Neural progenitor cell (in vitro differentiated cells): ENCODE results near the gene ADO. TPM values are rescaled to one million over a fixed set of nuclear protein-coding genes. Genes with fewer than 3 reads are reported as not detected.

Experiments
- DNase-seq: peaks from one replicate; pipeline ENCODE4 v3.0.0-alpha.2; 2016; ENCODE audit warnings: low spot score
- H2AFZ ChIP-seq: fragments of 200-600 bp; sonication (generic); replicated peaks from 2 replicates; pipeline ENCODE4 v1.6.1; 2016; ENCODE audit warnings: antibody characterized with exemption
- H3F3A ChIP-seq: fragments of 200-600 bp; sonication (generic); 2 replicates; pipeline ENCODE4 v1.6.1; 2016; ENCODE audit warnings: antibody characterized with exemption, low read depth
- H3K27ac ChIP-seq: fragments of 200-600 bp; sonication (generic); 2 replicates; pipeline ENCODE4 v1.5.1; 2016; ENCODE audit warnings: mild to moderate bottlenecking
- H3K27me3 ChIP-seq: fragments of 200-600 bp; sonication (generic); 2 replicates; pipeline ENCODE4 v1.6.1; 2016; ENCODE audit warnings: mild to moderate bottlenecking, moderate library complexity
- H3K36me3 ChIP-seq: fragments of 200-600 bp; sonication (generic); 2 replicates; pipeline ENCODE4 v1.5.1; 2016
- H3K4me1 ChIP-seq: fragments of 200-600 bp; sonication (generic); 2 replicates; pipeline ENCODE4 v1.6.1; 2016; ENCODE audit warnings: mixed run types
- H3K4me2 ChIP-seq: fragments of 200-600 bp; sonication (generic); 2 replicates; pipeline ENCODE4 v1.6.1; 2016
- H3K4me3 ChIP-seq: fragments of 200-600 bp; sonication (generic); 2 replicates; pipeline ENCODE4 v1.5.1; 2016
- H3K79me2 ChIP-seq: fragments of 200-600 bp; sonication (generic); 2 replicates; pipeline ENCODE4 v1.6.1; 2016; ENCODE audit warnings: low read depth
- H3K9ac ChIP-seq: fragments of 200-600 bp; sonication (generic); 2 replicates; pipeline ENCODE4 v1.6.1; 2016
- H3K9me3 ChIP-seq: fragments of 200-600 bp; sonication (generic); 2 replicates; pipeline ENCODE4 v1.5.1; 2016; ENCODE audit warnings: low read depth
- H4K20me1 ChIP-seq: fragments of 200-600 bp; sonication (generic); 2 replicates; pipeline ENCODE4 v1.6.1; 2016; ENCODE audit warnings: low read depth
- H3K27ac Mint-ChIP-seq: 3 replicates; pipeline ENCODE4 v1.8.0; 2021; ENCODE audit warnings: mixed read lengths
- H3K27me3 Mint-ChIP-seq: 2 replicates; pipeline ENCODE4 v1.8.0; 2022; ENCODE audit warnings: low read depth, mild to moderate bottlenecking, inconsistent platforms, moderate library complexity, mixed read lengths; ENCODE audit not compliant: insufficient read depth
- H3K36me3 Mint-ChIP-seq: 3 replicates; pipeline ENCODE4 v1.8.0; 2021; ENCODE audit warnings: mixed read lengths
- H3K4me1 Mint-ChIP-seq: 3 replicates; pipeline ENCODE4 v1.8.0; 2021; ENCODE audit warnings: mixed read lengths
- H3K4me3 Mint-ChIP-seq: 3 replicates; pipeline ENCODE4 v1.8.0; 2021; ENCODE audit warnings: mild to moderate bottlenecking, moderate library complexity, mixed read lengths
- H3K9me3 Mint-ChIP-seq: 3 replicates; pipeline ENCODE4 v1.8.0; 2020; ENCODE audit warnings: mixed read lengths
- EZH2 ChIP-seq: fragments of 200-600 bp; sonication (generic); IDR thresholded peaks from 2 replicates; pipeline ENCODE4 v1.6.1; 2017; ENCODE audit warnings: antibody characterized with exemption, mild to moderate bottlenecking, moderate library complexity
- EZH2phosphoT487 ChIP-seq: fragments of 200-600 bp; sonication (generic); IDR thresholded peaks from 2 replicates; pipeline ENCODE4 v1.6.1; 2017; ENCODE audit warnings: antibody characterized with exemption
- total RNA-seq: library from RNA; depleted of rRNA; stranded (reverse); fragments of >200 nt; gene quantifications from 2 replicates; pipeline ENCODE4 v1.2.3, GENCODE V29; 2015; ENCODE audit warnings: low replicate concordance
- TF ChIP-seq, protein P1 (sequence below): fragments of 200-600 bp; sonication (generic); IDR thresholded peaks from 2 replicates; pipeline ENCODE4 v1.5.1; 2017; ENCODE audit warnings: antibody characterized with exemption, mild to moderate bottlenecking

ADO gene
- total RNA-seq, 1 donor from 2014 or later, result 28.1 TPM

DNA sequence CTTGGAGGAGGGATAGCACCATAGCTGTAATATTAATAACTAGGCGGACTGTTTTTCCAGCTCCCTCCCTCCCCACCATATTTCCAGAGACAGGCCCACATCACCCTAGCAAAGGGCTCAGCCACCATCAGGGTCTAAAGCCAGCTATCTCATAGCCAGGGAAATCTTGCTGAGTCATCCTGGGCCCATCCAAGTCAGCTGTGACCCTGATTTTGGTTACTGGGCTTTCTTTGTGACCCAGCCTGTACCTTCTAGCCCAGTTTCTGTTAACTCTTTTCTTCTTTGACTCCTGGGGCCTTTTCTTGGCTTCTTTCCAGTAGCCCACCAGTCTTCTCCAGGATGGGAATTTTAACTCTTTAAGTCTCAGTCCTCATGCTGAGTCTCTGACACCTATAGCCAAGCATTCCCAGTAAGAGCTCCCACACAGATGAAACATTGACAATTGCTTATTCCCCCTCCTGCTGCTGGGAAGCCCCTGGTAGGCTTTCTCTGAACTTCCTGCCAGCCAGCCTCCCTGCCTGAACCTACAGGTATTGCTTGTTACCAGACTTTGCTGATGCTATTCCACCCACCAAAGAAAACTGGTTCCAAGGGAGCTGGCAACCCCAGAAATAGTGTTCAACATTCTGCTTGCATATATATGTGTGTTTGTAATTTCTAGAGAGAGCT is 34.8 kb upstream of the ADO start:
- Histone ChIP-seq H3F3A (no peaks in the 10 kb centered on the region), H3K27ac (no peak overlapping the region), H3K79me2 (no peaks in the 10 kb centered on the region), H3K4me2 (no peak overlapping the region), H2AFZ (peak overlapping the region; percentile 20), H3K4me3 (no peak overlapping the region), H3K27me3 (no peaks in the 10 kb centered on the region), H4K20me1 (no peaks in the 10 kb centered on the region), H3K9ac (no peak overlapping the region), H3K9me3 (no peaks in the 10 kb centered on the region), H3K36me3 (no peaks in the 10 kb centered on the region), H3K4me1 (peaks cover 13% of the 10 kb centered on the region)
- Mint-ChIP-seq H3K27ac (no peak overlapping the region), H3K36me3 (no peaks in the 10 kb centered on the region), H3K27me3 (peaks cover 3% of the 10 kb centered on the region), H3K4me1 (peaks cover 33% of the 10 kb centered on the region), H3K4me3 (no peak overlapping the region), H3K9me3 (no peaks in the 10 kb centered on the region)
- DNase-seq, result no peak
- TF ChIP-seq EZH2 (no peak), EZH2phosphoT487 (no peak)
- TF ChIP-seq, protein P1, sequence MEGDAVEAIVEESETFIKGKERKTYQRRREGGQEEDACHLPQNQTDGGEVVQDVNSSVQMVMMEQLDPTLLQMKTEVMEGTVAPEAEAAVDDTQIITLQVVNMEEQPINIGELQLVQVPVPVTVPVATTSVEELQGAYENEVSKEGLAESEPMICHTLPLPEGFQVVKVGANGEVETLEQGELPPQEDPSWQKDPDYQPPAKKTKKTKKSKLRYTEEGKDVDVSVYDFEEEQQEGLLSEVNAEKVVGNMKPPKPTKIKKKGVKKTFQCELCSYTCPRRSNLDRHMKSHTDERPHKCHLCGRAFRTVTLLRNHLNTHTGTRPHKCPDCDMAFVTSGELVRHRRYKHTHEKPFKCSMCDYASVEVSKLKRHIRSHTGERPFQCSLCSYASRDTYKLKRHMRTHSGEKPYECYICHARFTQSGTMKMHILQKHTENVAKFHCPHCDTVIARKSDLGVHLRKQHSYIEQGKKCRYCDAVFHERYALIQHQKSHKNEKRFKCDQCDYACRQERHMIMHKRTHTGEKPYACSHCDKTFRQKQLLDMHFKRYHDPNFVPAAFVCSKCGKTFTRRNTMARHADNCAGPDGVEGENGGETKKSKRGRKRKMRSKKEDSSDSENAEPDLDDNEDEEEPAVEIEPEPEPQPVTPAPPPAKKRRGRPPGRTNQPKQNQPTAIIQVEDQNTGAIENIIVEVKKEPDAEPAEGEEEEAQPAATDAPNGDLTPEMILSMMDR, result no peak

GRCh38 chr10:62772186-62772974 is 32.1 kb upstream of the ADO start:
- Histone ChIP-seq H3K9me3 (no peaks in the 10 kb centered on the region), H3K79me2 (no peaks in the 10 kb centered on the region), H3K27me3 (no peaks in the 10 kb centered on the region), H3F3A (no peaks in the 10 kb centered on the region), H3K4me3 (no peak overlapping the region), H4K20me1 (no peaks in the 10 kb centered on the region), H3K27ac (no peak overlapping the region), H2AFZ (no peak overlapping the region), H3K4me2 (no peak overlapping the region), H3K36me3 (no peaks in the 10 kb centered on the region), H3K4me1 (peaks cover 13% of the 10 kb centered on the region), H3K9ac (no peak overlapping the region)
- TF ChIP-seq, protein P1, result no peak
- TF ChIP-seq EZH2, result no peak
- no peak for TF ChIP-seq EZH2phosphoT487
- Mint-ChIP-seq H3K36me3 (no peaks in the 10 kb centered on the region), H3K27me3 (peaks cover 5% of the 10 kb centered on the region), H3K27ac (no peak overlapping the region), H3K4me3 (no peak overlapping the region), H3K9me3 (no peaks in the 10 kb centered on the region), H3K4me1 (peaks cover 25% of the 10 kb centered on the region)
- DNase-seq, result no peak

DNA sequence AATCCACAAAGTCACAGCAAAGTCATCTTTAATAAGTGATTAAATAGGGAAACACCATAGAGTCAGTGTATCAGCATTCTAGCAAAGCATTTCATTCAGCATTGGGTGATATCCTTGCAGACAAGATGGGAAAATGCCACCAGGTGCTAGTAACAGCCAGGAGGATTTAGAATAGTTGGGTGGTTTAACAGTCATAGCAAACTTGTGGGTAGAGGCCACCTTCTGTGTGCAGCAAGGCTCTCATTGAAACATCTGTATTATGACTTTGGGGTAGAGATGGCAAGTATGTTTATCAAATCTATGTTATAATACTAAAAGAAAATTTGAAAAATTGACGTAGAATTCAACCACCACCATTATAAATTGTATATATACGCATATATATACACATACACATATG is 26.4 kb upstream of the ADO start:
- Mint-ChIP-seq H3K4me3 (no peak overlapping the region), H3K4me1 (peaks cover 2% of the 10 kb centered on the region), H3K27me3 (peaks cover 2% of the 10 kb centered on the region), H3K27ac (no peak overlapping the region), H3K9me3 (no peaks in the 10 kb centered on the region), H3K36me3 (no peaks in the 10 kb centered on the region)
- no peaks in the 10 kb centered on the region for H3K36me3 ChIP-seq
- H3K4me2 ChIP-seq, result no peak overlapping the region
- no peaks in the 10 kb centered on the region for H3K4me1 ChIP-seq
- no peak overlapping the region for H3K9ac ChIP-seq
- no peaks in the 10 kb centered on the region for H3K79me2 ChIP-seq
- no peaks in the 10 kb centered on the region for H3K27me3 ChIP-seq
- no peaks in the 10 kb centered on the region for H3F3A ChIP-seq
- no peaks in the 10 kb centered on the region for H3K9me3 ChIP-seq
- no peak overlapping the region for H3K27ac ChIP-seq
- H4K20me1 ChIP-seq, result no peaks in the 10 kb centered on the region
- no peak for DNase-seq
- no peak overlapping the region for H2AFZ ChIP-seq
- TF ChIP-seq, protein P1, result no peak
- TF ChIP-seq EZH2phosphoT487, result no peak
- no peak for TF ChIP-seq EZH2
- H3K4me3 ChIP-seq, result no peak overlapping the region
